B cell (primary cell): ENCODE results near the gene TMEM154.

ENCODE experiments used
- EZH2 ChIP-seq: IDR thresholded peaks from 2 replicates; pipeline ENCODE4 v1.6.1; 2012; ENCODE audit warnings: borderline replicate concordance, low read depth, mild to moderate bottlenecking, moderate library complexity, low read length; ENCODE audit not compliant: insufficient read depth, poor library complexity, severe bottlenecking
- TF ChIP-seq, protein P1 (sequence below): fragments of 200-600 bp; IDR thresholded peaks from one replicate; pipeline ENCODE4 v1.8.0; 2022; ENCODE audit warnings: antibody characterized with exemption, mild to moderate bottlenecking

GRCh38 chr4:152679414-152680281 is at the start of gene TMEM154:
- TF ChIP-seq, protein P1, sequence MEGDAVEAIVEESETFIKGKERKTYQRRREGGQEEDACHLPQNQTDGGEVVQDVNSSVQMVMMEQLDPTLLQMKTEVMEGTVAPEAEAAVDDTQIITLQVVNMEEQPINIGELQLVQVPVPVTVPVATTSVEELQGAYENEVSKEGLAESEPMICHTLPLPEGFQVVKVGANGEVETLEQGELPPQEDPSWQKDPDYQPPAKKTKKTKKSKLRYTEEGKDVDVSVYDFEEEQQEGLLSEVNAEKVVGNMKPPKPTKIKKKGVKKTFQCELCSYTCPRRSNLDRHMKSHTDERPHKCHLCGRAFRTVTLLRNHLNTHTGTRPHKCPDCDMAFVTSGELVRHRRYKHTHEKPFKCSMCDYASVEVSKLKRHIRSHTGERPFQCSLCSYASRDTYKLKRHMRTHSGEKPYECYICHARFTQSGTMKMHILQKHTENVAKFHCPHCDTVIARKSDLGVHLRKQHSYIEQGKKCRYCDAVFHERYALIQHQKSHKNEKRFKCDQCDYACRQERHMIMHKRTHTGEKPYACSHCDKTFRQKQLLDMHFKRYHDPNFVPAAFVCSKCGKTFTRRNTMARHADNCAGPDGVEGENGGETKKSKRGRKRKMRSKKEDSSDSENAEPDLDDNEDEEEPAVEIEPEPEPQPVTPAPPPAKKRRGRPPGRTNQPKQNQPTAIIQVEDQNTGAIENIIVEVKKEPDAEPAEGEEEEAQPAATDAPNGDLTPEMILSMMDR, result no peak
- no peak for TF ChIP-seq EZH2
